Ectodermal cell (in vitro differentiated cells): ENCODE measurements around the gene CACNA1I.

ENCODE experiments used
- H3K27ac ChIP-seq: 2 replicates; pipeline ENCODE4 v1.7.0; 2013; ENCODE audit warnings: mild to moderate bottlenecking, low read depth, low read length; ENCODE audit not compliant: insufficient read depth, poor library complexity, severe bottlenecking
- H3K27me3 ChIP-seq: 2 replicates; pipeline ENCODE4 v1.7.0; 2013; ENCODE audit warnings: mild to moderate bottlenecking, low read length; ENCODE audit not compliant: insufficient read depth, control insufficient read depth, poor library complexity, severe bottlenecking
- H3K36me3 ChIP-seq: one replicate; pipeline ENCODE4 v1.7.0; 2013; ENCODE audit warnings: low read length; ENCODE audit not compliant: control insufficient read depth, insufficient read depth
- H3K4me1 ChIP-seq: one replicate; pipeline ENCODE4 v1.7.0; 2013; ENCODE audit warnings: low read length; ENCODE audit not compliant: control insufficient read depth, insufficient read depth
- H3K4me3 ChIP-seq: 2 replicates; pipeline ENCODE4 v1.7.0; 2013; ENCODE audit warnings: low read depth, low read length, control low read depth; ENCODE audit not compliant: insufficient read depth
- H3K9me3 ChIP-seq: 2 replicates; pipeline ENCODE4 v1.7.0; 2013; ENCODE audit warnings: mild to moderate bottlenecking, low read length, moderate library complexity; ENCODE audit not compliant: control insufficient read depth
- WGBS, 2 experiments: methylation state at CpG; one replicate each; pipeline ENCODE4 v1.1.7; 2013; ENCODE audit warnings: missing lambda C conversion rate in 2 of 2; 5-methylcytosine and 5-hydroxymethylcytosine counted together

The CACNA1I gene

DNA sequence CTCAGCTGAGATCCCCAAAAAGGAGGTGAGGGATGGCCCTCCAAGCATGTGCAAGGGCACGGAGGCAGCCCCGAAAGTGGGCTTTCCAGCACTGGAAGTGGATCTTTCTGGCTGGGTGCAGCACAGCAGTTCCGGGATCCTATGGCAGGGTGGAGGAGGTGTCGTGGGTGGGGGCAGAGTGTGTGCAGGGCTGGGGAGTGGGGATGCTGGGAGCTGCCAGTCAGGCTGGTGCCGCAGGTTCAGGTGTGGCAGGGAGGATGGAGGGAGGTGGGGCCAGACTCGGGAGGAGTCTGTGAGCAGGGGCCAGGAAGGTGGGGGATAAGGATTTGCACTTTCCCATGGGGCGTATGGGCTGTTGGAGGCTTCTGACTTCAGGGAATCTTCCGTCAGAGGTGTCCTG, 60.2 kb downstream of the CACNA1I start:
- no peak overlapping the region for H3K27ac ChIP-seq
- peaks cover 23% of the 10 kb centered on the region for H3K4me1 ChIP-seq
- 91 to 92% methylated on average over 8 of the region's 8 CpGs for WGBS, 2 experiments
- no peaks in the 10 kb centered on the region for H3K27me3 ChIP-seq
- no peaks in the 10 kb centered on the region for H3K9me3 ChIP-seq
- H3K36me3 ChIP-seq: no peaks in the 10 kb centered on the region
- H3K4me3 ChIP-seq: no peak overlapping the region

DNA sequence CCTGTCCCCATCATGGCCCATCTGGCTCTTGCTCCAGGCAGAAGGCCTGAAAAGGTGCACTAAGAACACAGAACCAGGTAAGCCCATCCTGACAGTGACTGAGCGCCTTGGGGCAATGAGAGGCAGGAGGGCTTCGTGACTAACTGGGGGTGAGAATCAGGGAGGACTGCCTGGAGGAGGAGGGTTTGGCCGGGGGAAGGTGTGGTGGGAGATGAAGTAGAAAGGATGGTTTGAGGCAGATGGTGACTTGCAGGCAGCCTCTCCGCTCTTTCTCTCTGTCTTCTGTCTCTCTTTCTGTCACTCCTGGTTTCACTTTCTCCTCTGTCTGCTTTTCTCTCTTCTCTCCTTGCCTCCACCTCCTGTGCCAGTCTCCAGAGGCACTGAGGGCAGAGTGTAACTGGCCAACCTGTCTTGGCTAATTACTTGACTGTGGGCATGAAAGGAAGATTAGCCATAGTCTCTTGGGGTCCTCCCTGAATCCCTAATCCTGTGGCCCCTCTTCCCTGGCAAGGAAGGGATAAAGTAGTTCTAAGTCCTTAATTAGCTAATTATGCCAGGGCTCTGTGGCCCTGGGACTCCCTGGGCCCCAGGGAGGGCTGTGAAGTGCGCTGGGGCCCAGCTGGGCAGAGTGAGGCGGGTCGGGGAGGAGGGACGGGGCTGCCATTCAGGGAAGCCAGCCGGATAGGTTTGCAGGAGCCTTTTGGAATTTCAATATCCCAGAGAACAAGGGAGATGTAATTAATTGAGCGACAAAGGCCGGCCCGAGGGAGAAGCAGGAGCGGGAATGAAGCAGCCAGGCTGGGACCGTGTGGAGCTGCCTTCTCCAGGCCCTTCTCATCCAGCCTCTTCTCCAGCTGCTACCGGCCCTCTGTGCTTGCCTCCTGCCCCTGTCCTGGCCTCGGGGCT, 61.1 kb downstream of the CACNA1I start:
- Histone ChIP-seq H3K27me3 (no peaks in the 10 kb centered on the region), H3K36me3 (no peaks in the 10 kb centered on the region), H3K4me1 (peaks cover 27% of the 10 kb centered on the region), H3K27ac (no peak overlapping the region), H3K4me3 (no peak overlapping the region), H3K9me3 (no peaks in the 10 kb centered on the region)
- WGBS, 2 experiments: 50 to 56% methylated on average over 16 of the region's 16 CpGs

DNA sequence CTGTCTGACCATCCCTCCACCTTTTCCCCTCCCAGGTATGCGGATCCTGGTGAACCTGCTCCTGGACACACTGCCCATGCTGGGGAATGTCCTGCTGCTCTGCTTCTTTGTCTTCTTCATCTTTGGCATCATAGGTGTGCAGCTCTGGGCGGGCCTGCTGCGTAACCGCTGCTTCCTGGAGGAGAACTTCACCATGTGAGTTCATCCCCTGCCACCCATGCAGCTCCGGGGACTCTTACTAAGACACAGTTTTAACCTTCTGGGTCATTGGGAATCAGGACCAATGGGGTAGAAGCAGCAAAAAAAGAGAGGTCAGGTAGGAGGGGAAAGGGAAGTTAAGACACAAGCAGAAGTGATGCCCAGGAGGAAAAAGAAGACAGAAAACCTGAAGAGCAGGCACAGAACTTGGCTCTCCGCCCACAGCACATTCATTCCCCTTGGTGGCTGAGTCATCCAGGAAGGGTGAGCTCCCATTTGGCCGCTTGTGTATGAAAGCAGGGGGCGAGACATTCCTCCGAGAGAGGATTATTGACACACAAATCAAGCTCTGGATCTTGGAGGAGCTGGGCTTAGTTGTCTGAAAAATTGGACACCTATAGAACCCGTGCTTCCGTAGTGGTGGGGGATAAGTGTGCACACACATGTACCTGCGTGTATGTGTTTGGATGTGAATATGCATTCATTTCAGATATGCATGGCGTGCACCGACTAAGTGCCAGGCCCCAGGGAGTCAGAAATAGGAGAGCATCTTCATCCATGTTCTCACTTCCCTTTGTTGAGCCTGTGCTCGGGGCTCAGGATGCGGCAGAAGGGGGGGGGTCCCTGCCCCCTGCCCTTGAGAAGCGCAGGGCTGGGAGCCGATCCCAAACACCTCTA, 64.2 kb downstream of the CACNA1I start:
- Histone ChIP-seq H3K4me1 (peaks cover 23% of the 10 kb centered on the region), H3K27ac (no peak overlapping the region), H3K9me3 (no peaks in the 10 kb centered on the region), H3K36me3 (no peaks in the 10 kb centered on the region), H3K4me3 (no peak overlapping the region), H3K27me3 (no peaks in the 10 kb centered on the region)
- WGBS, 2 experiments: 88 to 91% methylated on average over 18 of the region's 18 CpGs

DNA sequence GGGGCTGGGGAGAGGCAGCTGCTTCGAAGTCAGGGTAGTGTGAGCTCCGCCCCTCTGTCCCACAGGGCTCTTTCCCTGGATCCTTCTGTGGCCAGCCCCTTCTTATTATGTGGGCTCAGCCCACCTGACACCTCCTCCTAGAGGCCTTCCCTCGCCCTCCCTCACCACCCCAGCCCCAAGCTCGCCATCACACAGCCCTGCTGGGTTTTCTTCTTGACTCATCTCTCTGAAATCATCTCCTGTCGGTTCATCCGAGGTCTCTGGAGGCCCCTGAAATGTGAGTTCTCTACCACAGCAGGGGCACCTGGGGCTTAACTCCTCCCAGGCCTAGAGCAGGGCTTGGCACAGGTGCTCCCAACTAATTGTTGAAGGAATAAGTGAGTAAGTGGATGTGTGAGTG, 65.2 kb downstream of the CACNA1I start:
- H3K27ac ChIP-seq: no peak overlapping the region
- no peaks in the 10 kb centered on the region for H3K9me3 ChIP-seq
- no peaks in the 10 kb centered on the region for H3K27me3 ChIP-seq
- H3K4me3 ChIP-seq: no peak overlapping the region
- H3K4me1 ChIP-seq: peaks cover 23% of the 10 kb centered on the region
- 68 to 70% methylated on average over 6 of the region's 6 CpGs for WGBS, 2 experiments
- H3K36me3 ChIP-seq: no peaks in the 10 kb centered on the region

DNA sequence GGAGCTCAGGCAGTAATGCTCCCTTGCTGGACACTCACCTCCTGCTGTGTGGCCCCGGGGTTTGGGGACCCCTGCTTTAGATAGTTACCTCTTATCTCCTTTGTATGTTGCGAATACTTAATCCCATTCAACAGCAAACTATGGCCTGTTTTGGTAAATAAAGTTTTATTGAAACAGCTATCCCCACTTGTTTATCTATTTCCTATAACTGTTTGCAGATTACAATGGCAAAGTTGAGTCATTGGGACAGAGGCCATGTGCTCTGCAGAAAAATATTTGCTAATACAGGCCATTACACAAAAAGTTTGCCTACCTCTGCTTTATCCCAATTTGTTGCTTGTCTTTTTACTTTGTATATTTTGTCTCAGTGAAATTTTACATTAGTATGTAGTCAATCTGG, 68.4 kb downstream of the CACNA1I start:
- Histone ChIP-seq H3K9me3 (no peaks in the 10 kb centered on the region), H3K27ac (no peak overlapping the region), H3K36me3 (no peaks in the 10 kb centered on the region), H3K27me3 (no peaks in the 10 kb centered on the region), H3K4me3 (no peak overlapping the region), H3K4me1 (peaks cover 12% of the 10 kb centered on the region)
- 82 to 84% methylated on average over 1 to 2 of the region's 2 CpGs for WGBS, 2 experiments

DNA sequence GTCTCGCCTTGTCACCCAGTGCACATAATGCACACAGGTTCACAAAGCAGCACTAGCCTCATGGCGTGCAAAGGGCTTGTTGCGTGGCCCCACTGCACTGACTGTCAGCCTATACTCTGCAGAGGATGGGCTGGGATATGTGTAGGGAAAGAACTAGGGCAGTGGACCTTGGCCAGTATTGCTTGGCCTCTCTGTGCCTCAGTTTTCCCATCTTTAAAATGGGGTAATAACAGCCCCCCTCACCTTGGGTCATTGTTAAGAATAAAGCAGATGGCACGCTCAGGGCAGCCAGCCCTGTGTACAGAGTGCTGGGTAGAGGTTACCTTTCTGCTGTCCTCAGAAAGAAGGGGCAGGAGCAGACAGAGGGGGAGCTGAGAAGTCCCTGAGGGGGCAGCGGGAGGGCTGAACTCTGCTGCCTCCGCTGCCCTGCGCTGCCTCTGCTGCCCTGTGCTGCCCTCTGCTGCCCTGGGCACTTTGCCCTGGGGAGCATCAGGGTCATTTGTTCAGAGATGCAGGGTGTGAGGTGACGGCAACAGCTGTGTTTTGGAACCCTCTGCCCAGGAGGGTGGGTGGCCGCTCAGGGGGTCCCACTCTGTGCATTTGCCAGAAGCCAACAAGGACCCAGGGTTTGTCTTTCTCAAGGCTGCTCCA, 71.2 kb downstream of the CACNA1I start:
- Histone ChIP-seq H3K36me3 (no peaks in the 10 kb centered on the region), H3K4me1 (no peaks in the 10 kb centered on the region), H3K4me3 (no peak overlapping the region), H3K27ac (no peak overlapping the region), H3K9me3 (no peaks in the 10 kb centered on the region), H3K27me3 (no peaks in the 10 kb centered on the region)
- WGBS, 2 experiments: 90% methylated on average over 9 of the region's 9 CpGs

DNA sequence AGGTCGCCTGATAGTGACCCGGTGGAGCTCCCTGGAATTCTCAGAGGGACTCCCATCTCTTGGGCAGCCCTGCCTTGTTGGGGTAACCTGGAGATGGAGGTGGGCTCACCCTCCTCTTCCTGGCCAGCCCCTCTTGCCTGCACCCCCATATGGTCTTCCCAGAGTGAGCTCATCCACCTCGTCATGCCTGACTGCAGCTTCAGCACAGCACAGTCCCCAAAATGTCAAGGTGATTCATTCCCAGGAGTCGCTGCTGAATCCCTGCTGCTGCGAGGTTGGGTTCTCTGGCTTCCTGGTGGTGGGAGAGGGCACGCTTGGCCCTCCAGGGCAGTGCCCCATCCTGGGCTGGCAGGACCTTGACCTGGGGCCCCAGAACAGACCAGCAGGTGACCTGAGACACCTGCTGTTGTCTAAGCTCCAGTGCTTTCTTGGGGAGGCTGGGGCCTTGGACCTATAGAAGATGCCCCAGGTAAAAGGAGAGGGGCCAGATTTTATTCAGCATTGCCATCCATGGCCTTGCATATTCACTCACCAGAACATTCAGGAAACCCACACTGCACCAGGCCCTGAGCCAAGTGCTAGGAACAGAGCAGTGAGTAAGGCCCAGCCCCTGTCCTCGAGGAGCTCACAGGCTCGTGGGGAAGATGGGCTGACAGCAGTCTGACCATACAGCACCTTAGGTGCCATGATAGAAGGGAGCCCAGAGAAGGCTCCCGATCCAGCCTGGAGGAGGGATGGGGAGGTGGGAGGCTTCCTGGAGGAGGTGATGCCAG, 72.9 kb downstream of the CACNA1I start:
- no peak overlapping the region for H3K27ac ChIP-seq
- WGBS, 2 experiments: 89 to 91% methylated on average over 9 of the region's 9 CpGs

DNA sequence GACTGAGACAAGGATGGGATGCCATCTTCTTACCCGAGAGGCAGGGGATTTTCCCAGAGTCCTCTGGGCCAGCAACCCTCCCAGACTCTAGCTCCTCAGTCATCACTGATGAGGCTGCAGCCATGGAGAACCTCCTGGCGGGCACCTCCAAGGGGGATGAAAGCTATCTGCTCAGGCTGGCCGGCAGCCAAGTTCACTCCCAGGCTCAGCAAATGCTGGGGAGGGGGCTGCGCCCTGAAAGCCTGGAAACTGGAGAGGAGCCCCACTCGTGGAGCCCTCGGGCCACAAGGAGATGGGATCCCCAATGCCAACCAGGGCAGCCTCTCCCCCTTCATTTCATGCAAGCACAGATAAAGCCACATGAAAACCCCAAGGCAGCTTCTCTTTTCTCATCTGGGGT, 75.0 kb downstream of the CACNA1I start:
- no peak overlapping the region for H3K4me3 ChIP-seq
- H3K27ac ChIP-seq: no peak overlapping the region
- 88 to 93% methylated on average over 6 of the region's 6 CpGs for WGBS, 2 experiments
- no peaks in the 10 kb centered on the region for H3K9me3 ChIP-seq
- H3K36me3 ChIP-seq: no peaks in the 10 kb centered on the region
- no peaks in the 10 kb centered on the region for H3K27me3 ChIP-seq
- peaks cover 5% of the 10 kb centered on the region for H3K4me1 ChIP-seq

More for the DNA sequence above, 72.9 kb downstream of the CACNA1I start:
- Histone ChIP-seq H3K36me3 (no peaks in the 10 kb centered on the region), H3K27me3 (no peaks in the 10 kb centered on the region), H3K4me3 (no peak overlapping the region), H3K4me1 (peaks cover 5% of the 10 kb centered on the region), H3K9me3 (no peaks in the 10 kb centered on the region)

DNA sequence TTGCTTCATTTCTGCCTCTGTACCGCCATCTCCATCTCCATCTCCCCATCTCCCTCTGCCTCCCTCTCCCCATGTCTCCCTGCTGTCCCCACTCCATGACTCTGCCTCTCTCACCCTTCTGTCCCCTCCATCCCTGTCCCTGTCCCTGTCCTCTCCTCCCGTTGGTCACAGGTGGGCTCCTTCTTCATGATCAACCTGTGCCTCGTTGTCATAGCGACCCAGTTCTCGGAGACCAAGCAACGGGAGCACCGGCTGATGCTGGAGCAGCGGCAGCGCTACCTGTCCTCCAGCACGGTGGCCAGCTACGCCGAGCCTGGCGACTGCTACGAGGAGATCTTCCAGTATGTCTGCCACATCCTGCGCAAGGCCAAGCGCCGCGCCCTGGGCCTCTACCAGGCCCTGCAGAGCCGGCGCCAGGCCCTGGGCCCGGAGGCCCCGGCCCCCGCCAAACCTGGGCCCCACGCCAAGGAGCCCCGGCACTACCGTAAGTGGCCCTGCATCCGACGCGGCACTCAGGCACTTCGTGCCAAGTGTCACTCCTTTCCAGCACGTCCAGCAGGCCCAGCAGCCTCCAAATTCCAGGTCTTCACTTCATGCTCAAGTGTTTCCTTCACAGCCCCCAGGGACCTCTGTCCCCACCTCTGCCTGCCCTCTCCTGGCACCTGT, 76.0 kb downstream of the CACNA1I start:
- Histone ChIP-seq H3K9me3 (no peaks in the 10 kb centered on the region), H3K27ac (no peak overlapping the region), H3K4me1 (peaks cover 8% of the 10 kb centered on the region), H3K27me3 (no peaks in the 10 kb centered on the region), H3K36me3 (no peaks in the 10 kb centered on the region), H3K4me3 (no peak overlapping the region)
- WGBS, 2 experiments: 94 to 95% methylated on average over 31 of the region's 31 CpGs
